GM12891 (cell line): ENCODE measurements around the gene DYDC1.
"Not testable (repeated sequence)": the region's sequence is repeated elsewhere in the genome, so short reads cannot be mapped to it uniquely, and the experiment has no call there.

ENCODE experiments used
- DNase-seq: peaks from one replicate; pipeline ENCODE4 v3.0.0; 2011; ENCODE audit warnings: low spot score; ENCODE audit not compliant: insufficient read length
- FAIRE-seq: peaks from 2 replicates; lab custom pipeline; 2011; peaks lifted over from hg19 to GRCh38; lab: Jason Lieb, UNC
- PAX5 ChIP-seq: IDR thresholded peaks from 2 replicates; pipeline ENCODE4 v1.6.1; 2011; ENCODE audit warnings: low read length, moderate library complexity, mild to moderate bottlenecking; ENCODE audit not compliant: insufficient read depth, severe bottlenecking
- POLR2A ChIP-seq: IDR thresholded peaks from 2 replicates; pipeline ENCODE4 v1.6.1; 2011; ENCODE audit warnings: low read depth, low read length, control low read depth
- POLR2AphosphoS5 ChIP-seq: IDR thresholded peaks from 2 replicates; pipeline ENCODE4 v1.6.1; 2011; ENCODE audit warnings: low read depth, low read length, control low read depth
- POU2F2 ChIP-seq: IDR thresholded peaks from 2 replicates; pipeline ENCODE4 v1.6.1; 2011; ENCODE audit warnings: low read depth, mild to moderate bottlenecking, control low read depth, low read length, moderate library complexity
- SPI1 ChIP-seq: IDR thresholded peaks from 2 replicates; pipeline ENCODE4 v1.6.1; 2011; ENCODE audit warnings: low read depth, low read length, control low read depth
- TAF1 ChIP-seq: IDR thresholded peaks from 2 replicates; pipeline ENCODE4 v1.6.1; 2011; ENCODE audit warnings: low read depth, low read length, control low read depth

Gene DYDC1

DNA sequence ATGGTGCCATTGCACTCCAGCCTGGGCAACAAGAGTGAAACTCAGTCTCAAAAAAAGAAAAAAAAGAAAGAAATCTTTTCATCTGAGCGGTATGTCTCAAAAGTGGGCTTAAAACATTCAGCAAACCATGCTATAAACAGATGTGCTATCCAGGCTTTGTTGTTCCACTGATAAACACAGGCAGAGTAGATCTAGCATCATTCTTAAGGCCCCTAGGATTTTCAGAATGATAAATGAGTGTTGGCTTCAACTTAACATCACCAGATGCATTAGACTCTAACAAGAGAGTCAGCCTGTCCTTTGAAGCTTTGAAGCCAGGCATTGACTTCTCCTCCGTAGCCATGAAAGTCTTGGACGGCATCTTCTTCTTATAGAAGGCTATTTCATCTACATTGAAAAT is 23.1 kb upstream of the DYDC1 start:
- FAIRE-seq (no peak), DNase-seq (no peak)
- TF ChIP-seq SPI1 (no peak), POLR2AphosphoS5 (no peak), TAF1 (no peak), POU2F2 (no peak), POLR2A (no peak), PAX5 (no peak)

DNA sequence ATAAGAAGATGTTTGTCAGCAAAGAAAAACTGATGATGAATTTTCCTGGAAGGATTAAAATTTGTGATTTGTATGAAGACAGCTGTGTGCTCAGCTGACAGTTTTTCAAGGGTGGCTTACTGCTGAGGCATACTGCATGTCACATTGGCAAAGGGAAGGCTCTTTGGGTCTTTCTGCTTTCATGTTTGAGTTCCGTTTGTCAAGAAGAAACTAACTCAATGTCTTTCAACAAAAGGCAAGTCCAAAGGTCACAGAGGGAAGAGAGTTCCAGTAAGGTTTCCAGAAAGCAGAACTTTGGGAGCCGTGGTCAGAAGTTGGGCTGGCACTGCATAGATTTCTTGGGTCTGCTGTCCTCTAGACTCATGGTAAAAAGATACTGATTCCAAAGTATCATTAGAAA is 16.9 kb upstream of the DYDC1 start:
- no peak for DNase-seq
- TF ChIP-seq TAF1, result no peak
- FAIRE-seq, result no peak

DNA sequence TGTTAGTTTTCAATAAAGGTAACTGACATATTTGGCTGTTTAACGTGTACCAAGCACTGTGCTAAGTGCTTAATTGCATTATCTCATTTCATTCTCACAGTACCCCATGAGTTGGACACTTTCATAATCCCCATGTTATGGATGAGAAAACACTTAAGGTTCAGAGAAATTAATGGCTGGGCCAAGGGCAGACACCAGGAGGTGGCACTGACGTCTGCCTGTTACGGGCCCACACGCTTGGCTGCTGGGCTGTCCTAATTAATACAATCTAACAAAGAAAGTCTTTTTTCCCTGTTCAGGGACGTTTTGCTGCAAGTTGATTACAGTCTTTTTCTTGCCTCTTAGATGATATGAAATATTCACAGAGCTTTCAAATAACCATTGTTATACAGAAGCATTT is 16.1 kb upstream of the DYDC1 start:
- no peak for TF ChIP-seq POLR2AphosphoS5
- no peak for TF ChIP-seq POU2F2
- FAIRE-seq, result no peak
- DNase-seq, result no peak

DNA sequence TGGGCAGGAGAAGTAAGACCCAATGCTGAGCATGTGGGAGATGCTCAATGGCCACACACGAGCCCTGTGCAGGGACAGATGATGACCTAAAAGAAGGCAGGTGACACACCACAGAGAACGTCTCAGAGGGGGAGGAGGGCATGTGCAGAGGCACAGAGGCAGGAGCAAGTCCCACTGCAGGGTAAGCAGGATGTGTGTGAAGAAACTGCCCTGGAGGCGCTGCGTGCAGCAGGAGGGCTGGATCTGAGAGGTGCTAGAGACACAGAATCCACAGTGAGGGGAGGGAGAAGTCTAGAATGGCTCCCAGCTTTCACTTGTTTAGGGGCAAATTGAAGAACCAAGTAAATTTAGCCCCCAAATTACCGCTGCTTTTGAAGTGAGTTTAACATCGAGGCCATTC is 14.9 kb upstream of the DYDC1 start:
- DNase-seq (no peak), FAIRE-seq (no peak)
- TF ChIP-seq SPI1 (no peak), PAX5 (no peak), POU2F2 (no peak), POLR2AphosphoS5 (no peak), TAF1 (no peak), POLR2A (no peak)

DNA sequence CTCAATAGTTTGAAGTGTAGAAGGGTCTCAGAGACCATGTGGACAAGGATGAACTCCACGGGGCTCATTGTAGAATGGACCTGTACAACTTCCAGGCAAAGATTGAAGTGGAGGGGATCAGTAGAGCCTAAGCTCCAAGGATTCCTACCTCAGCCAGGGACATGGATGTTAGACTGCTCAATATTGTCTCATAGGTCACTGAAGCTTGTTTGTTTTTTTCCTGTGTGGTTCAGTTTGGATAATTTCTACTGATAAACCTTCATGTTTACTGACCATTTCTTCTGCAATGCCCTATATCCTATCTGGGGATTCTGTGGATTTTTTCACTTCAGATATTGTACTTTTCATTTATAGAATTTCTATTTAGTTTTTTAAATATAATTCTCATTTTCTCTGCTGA is 9.0 kb upstream of the DYDC1 start:
- FAIRE-seq (no peak), DNase-seq (no peak)
- TF ChIP-seq SPI1, result no peak
- no peak for TF ChIP-seq POLR2A
- no peak for TF ChIP-seq TAF1
- TF ChIP-seq POLR2AphosphoS5, result no peak
- TF ChIP-seq POU2F2, result no peak

DNA sequence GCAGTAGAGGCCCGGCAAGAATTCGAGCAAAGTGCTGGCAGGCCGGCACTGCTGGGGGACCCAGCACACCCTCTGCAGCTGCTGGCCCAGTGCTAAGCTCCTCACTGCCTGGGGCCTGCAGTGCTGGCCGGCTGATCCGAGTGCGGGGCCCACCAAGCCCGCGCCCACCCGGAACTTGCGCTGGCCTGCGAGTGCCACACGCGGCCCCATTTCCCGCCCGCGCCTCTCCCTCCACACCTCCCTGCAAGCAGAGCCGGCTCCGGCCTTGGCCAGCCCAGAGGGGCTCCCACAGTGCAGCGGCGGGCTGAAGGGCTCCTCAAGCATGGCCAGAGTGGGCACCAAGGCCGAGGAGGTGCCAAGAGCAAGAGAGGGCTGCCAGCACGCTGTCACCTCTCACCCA is 3.1 kb upstream of the DYDC1 start:
- FAIRE-seq (no peak), DNase-seq (no peak)
- TF ChIP-seq POLR2A (no peak), SPI1 (no peak), PAX5 (no peak), TAF1 (no peak), POLR2AphosphoS5 (no peak), POU2F2 (no peak)

DNA sequence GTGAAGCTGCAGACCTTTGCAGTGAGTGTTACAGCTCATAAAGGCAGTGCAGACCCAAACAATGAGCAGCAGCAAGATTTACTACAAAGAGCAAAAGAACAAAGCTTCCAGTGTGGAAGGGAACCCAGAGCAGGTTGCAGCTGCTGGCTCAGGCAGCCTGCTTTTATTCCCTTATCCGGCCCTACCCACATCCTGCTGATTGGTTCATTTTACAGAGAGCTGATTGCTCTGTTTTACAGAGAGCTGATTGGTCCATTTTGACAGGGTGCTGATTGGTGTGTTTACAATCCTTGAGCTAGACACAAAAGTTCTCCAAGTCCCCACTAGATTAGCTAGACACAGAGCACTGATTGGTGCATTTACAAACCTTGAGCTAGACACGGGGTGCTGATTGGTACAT is 2.4 kb upstream of the DYDC1 start:
- FAIRE-seq, DNase-seq: not testable (repeated sequence)

DNA sequence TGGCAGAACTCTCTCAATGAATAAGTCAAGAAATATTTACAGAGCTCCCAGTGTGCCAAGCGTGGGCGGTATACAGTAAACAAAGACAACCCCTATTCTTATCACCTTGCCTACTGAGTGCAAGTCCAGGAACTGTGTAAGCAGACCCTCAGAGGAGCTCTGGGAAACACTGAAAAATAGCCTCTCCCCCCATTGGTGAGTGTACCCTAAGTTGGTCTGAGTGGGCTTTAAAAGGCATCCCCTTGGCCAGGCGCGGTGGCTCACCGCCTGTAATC is 1.2 kb upstream of the DYDC1 start:
- DNase-seq, result no peak
- no peak for TF ChIP-seq POU2F2
- no peak for TF ChIP-seq PAX5
- TF ChIP-seq POLR2A, result no peak
- TF ChIP-seq POLR2AphosphoS5, result no peak
- TF ChIP-seq SPI1, result no peak
- no peak for TF ChIP-seq TAF1
- FAIRE-seq, result no peak

DNA sequence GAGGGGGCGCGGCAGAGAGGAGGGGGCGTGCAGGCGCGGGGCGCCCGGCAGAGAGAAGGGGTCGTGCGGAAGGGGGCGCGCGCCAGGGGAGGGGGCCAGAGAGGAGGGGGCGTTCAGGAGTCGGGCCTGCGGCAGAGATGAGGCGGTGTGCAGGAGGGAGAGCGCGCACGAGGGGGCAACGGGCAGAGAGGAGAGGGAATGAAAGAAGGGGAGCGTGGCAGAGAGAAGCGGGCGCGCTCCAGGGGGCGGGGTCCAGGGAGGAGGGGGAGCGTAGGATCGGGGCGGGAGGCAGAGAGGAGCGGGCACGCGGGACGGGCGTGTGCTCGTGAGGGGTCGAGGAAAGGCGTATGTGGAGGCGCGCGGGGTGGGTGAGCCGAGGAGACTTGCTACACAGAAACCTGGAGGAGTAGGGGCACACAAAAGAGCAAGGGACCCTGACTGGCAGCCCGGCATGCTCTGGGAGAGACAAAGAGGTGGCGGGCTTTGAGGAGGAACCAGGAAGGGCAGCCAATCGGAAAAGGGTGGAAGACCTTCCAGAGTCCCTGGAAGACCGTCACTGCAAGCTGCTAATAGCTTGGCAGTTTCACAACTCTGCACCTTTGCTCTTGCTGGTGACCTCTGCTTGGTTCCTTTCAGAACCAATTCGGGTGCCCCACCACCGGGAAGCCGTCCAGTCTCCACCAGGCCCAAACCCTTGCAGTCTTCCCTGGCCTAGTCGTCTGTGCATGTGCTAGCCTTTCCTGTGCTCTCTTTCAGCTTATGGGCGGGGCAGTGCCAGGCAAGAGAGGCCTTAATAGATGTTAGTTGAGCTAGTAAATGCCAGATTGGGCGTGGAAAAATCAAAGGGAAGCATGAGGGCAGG is 665 bp upstream of the DYDC1 start:
- FAIRE-seq (no peak), DNase-seq (no peak)
- TF ChIP-seq POLR2A, result no peak
- TF ChIP-seq POLR2AphosphoS5, result no peak
- TF ChIP-seq POU2F2, result no peak
- TF ChIP-seq SPI1, result no peak
- no peak for TF ChIP-seq TAF1
- TF ChIP-seq PAX5, result no peak

DNA sequence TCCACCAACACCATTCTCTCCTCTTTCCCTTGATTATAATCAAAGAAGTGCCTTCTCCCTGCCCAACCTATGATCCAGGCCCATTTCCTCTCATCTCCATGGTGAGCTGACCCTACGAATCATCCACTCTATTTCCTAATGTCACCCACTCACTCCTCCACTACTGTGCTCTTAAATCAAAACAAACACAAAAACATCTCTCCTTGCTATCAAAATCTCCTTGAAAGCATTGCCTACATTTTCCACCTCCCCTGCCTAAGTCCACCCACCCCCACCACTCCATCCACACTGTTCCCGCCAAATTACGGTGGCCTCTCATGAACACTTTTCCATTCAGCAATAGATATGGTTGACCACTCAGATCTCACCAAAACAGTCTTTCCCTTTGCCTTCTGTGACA is 5.3 kb downstream of the DYDC1 start:
- TF ChIP-seq SPI1 (no peak), PAX5 (no peak), POLR2AphosphoS5 (no peak), TAF1 (no peak), POLR2A (no peak), POU2F2 (no peak)
- no peak for FAIRE-seq

More for the DNA sequence above, 5.3 kb downstream of the DYDC1 start:
- DNase-seq, result no peak
